ENCODE results near the gene GANC. TPM values are rescaled to one million over a fixed set of nuclear protein-coding genes. Genes with fewer than 3 reads are reported as not detected.

GANC gene
- total RNA-seq, 2 experiments from 2014 or later, result 27.9 to 31.7 TPM

GRCh38 chr15:42385980-42386700 is 113.1 kb downstream of the GANC start:
- no peaks in the 10 kb centered on the region for H3K79me2 ChIP-seq (ENCODE audit: insufficient read depth, low read depth, low read length)
- BruUV-seq (replicated peaks), result no TSS peak
- no peaks in the 10 kb centered on the region for H4K20me1 ChIP-seq (ENCODE audit: insufficient read depth, low read length)
- ChIA-PET POLR2A (no interaction called here), CTCF (ENCODE audit: unreplicated experiment) (no interaction called here)
- intact Hi-C loops (cut with micrococcal nuclease; ENCODE audit: unreplicated experiment), result loop anchor here (2.0 kb wide), 2 partner anchors 249 to 319 kb away; no protein-coding TSS in a partner anchor
- no peak overlapping the region for H2AFZ ChIP-seq (ENCODE audit: low read length)
- no peak overlapping the region for H3K4me2 ChIP-seq (ENCODE audit: low read length)
- TF ChIP-seq EZH2phosphoT487 (IDR thresholded peaks at IDR 0.05; ENCODE audit: borderline replicate concordance, low read depth, low read length), result no peak
- no peak for TF ChIP-seq CTCF (conservative IDR thresholded peaks at IDR 0.05; ENCODE audit: low read length)
- H3K9me3 ChIP-seq (ENCODE audit: low read length), result no peaks in the 10 kb centered on the region
- H3K9me2 ChIP-seq (ENCODE audit: insufficient read depth, low read length), result no peaks in the 10 kb centered on the region
- no peak overlapping the region for H3K4me3 ChIP-seq (ENCODE audit: low read depth, low read length, poor library complexity, severe bottlenecking)
- DNase-seq (ENCODE audit: low spot score), result no peak
- no peaks in the 10 kb centered on the region for H3K36me3 ChIP-seq (ENCODE audit: insufficient read depth, low read length)
- H3K4me1 ChIP-seq (ENCODE audit: insufficient read depth, low read length, poor library complexity, severe bottlenecking), result peaks cover 7% of the 10 kb centered on the region
- H3K27ac ChIP-seq (ENCODE audit: low read depth, low read length, poor library complexity, severe bottlenecking), result no peak overlapping the region

DNA sequence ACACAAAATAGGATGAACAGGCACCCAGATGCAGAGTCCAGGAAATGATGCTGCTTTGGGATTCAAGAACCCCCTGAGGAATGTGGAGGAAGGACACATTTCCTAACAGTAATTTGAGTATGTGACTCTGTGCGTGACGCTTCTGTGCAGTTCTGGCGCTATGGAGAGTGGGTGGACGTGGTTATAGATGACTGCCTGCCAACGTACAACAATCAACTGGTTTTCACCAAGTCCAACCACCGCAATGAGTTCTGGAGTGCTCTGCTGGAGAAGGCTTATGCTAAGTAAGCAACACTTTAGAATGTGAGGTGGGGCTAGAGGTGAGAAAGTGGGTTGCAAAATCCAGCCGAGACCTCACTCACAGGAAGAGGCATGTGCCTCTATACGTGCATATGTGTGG is 114.6 kb downstream of the GANC start:
- TF ChIP-seq CTCF (conservative IDR thresholded peaks at IDR 0.05; ENCODE audit: low read length), result no peak
- TF ChIP-seq EZH2phosphoT487 (IDR thresholded peaks at IDR 0.05; ENCODE audit: borderline replicate concordance, low read depth, low read length), result no peak
- CTCF ChIA-PET (ENCODE audit: unreplicated experiment), result no interaction called here
- Histone ChIP-seq H3K4me2 (ENCODE audit: low read length) (no peak overlapping the region), H3K4me1 (ENCODE audit: insufficient read depth, low read length, poor library complexity, severe bottlenecking) (peaks cover 7% of the 10 kb centered on the region), H2AFZ (ENCODE audit: low read length) (no peak overlapping the region), H3K9me2 (ENCODE audit: insufficient read depth, low read length) (no peaks in the 10 kb centered on the region), H3K27ac (ENCODE audit: low read depth, low read length, poor library complexity, severe bottlenecking) (no peak overlapping the region), H3K79me2 (ENCODE audit: insufficient read depth, low read depth, low read length) (no peaks in the 10 kb centered on the region), H3K9me3 (ENCODE audit: low read length) (no peaks in the 10 kb centered on the region), H3K4me3 (ENCODE audit: low read depth, low read length, poor library complexity, severe bottlenecking) (no peak overlapping the region), H3K36me3 (ENCODE audit: insufficient read depth, low read length) (no peaks in the 10 kb centered on the region), H4K20me1 (ENCODE audit: insufficient read depth, low read length) (no peaks in the 10 kb centered on the region)
- intact Hi-C loops (cut with micrococcal nuclease; ENCODE audit: unreplicated experiment), result no loop called here
- no TSS peak for BruUV-seq (replicated peaks)
- DNase-seq (ENCODE audit: low spot score), result no peak
- POLR2A ChIA-PET, result no interaction called here

- no peaks in the 10 kb centered on the region for H3K9me2 ChIP-seq (ENCODE audit: insufficient read depth, low read length)
- H2AFZ ChIP-seq (ENCODE audit: low read length), result peak overlapping the region; percentile 10; the same call in 1 of the 2 replicates
- no peaks in the 10 kb centered on the region for H3K4me1 ChIP-seq (ENCODE audit: insufficient read depth, low read length, poor library complexity, severe bottlenecking)
- intact Hi-C loops (cut with micrococcal nuclease; ENCODE audit: unreplicated experiment), result no loop called here
- H3K27ac ChIP-seq (ENCODE audit: low read depth, low read length, poor library complexity, severe bottlenecking), result no peak overlapping the region
- no peaks in the 10 kb centered on the region for H3K36me3 ChIP-seq (ENCODE audit: insufficient read depth, low read length)
- H3K79me2 ChIP-seq (ENCODE audit: insufficient read depth, low read depth, low read length), result no peaks in the 10 kb centered on the region
- no peaks in the 10 kb centered on the region for H3K9me3 ChIP-seq (ENCODE audit: low read length)
- no peak overlapping the region for H3K4me3 ChIP-seq (ENCODE audit: low read depth, low read length, poor library complexity, severe bottlenecking)
- BruUV-seq (replicated peaks), result no TSS peak
- POLR2A ChIA-PET, result no interaction called here
- no peak overlapping the region for H3K4me2 ChIP-seq (ENCODE audit: low read length)
- H4K20me1 ChIP-seq (ENCODE audit: insufficient read depth, low read length), result no peaks in the 10 kb centered on the region
- no peak for DNase-seq (ENCODE audit: low spot score)
- no peak for TF ChIP-seq CTCF (conservative IDR thresholded peaks at IDR 0.05; ENCODE audit: low read length)
- CTCF ChIA-PET (ENCODE audit: unreplicated experiment), result no interaction called here
These were observed 119.5 kb downstream of the GANC start for GRCh38 chr15:42392309-42393024.
